Measurements from ENCODE around the gene SYT13.

DNA sequence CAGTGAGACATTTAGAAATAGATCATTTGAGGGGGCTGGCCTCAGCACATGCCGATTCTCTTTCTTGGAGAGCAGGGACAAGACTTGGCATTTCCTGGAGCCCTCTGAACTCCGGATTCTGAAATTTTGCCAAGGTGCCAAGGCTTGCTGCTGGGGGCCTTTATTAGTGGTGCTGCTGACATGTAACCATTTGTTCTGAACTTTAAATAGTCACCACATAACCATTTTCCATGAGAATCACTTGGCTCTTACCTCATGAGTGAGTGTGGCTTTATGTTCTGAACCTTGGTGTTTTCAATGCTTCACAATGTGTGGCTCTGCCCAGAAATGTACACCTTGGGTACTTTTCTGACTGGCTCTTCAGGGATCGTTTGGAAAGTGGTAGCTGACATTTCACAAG, 33.3 kb downstream of the SYT13 start:
- TF ChIP-seq, protein P1, sequence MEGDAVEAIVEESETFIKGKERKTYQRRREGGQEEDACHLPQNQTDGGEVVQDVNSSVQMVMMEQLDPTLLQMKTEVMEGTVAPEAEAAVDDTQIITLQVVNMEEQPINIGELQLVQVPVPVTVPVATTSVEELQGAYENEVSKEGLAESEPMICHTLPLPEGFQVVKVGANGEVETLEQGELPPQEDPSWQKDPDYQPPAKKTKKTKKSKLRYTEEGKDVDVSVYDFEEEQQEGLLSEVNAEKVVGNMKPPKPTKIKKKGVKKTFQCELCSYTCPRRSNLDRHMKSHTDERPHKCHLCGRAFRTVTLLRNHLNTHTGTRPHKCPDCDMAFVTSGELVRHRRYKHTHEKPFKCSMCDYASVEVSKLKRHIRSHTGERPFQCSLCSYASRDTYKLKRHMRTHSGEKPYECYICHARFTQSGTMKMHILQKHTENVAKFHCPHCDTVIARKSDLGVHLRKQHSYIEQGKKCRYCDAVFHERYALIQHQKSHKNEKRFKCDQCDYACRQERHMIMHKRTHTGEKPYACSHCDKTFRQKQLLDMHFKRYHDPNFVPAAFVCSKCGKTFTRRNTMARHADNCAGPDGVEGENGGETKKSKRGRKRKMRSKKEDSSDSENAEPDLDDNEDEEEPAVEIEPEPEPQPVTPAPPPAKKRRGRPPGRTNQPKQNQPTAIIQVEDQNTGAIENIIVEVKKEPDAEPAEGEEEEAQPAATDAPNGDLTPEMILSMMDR (IDR thresholded peaks at IDR 0.05 in 2 of 3, conservative IDR thresholded peaks at IDR 0.05 in 1 of 3; ENCODE audit: borderline replicate concordance in 1 of 3, insufficient read depth in 1 of 3, low read depth in 2 of 3, low read length in 2 of 3), result no peak
- TF ChIP-seq CEBPB (IDR thresholded peaks at IDR 0.05; ENCODE audit: low read depth) (no peak), POLR2AphosphoS5 (IDR thresholded peaks at IDR 0.05; ENCODE audit: low read depth, low read length) (no peak), POLR2A (IDR thresholded peaks at IDR 0.05; ENCODE audit: borderline replicate concordance, extremely low read depth, insufficient read depth, insufficient read length) (no peak), FOSL1 (IDR thresholded peaks at IDR 0.05; ENCODE audit: low read depth) (no peak), ZNF274 (IDR thresholded peaks at IDR 0.05; ENCODE audit: low read depth, low read length) (no peak), ELF1 (IDR thresholded peaks at IDR 0.05; ENCODE audit: borderline replicate concordance, low read depth) (no peak), EZH2 (IDR thresholded peaks at IDR 0.05) (no peak)
- TF ChIP-seq, protein P2, sequence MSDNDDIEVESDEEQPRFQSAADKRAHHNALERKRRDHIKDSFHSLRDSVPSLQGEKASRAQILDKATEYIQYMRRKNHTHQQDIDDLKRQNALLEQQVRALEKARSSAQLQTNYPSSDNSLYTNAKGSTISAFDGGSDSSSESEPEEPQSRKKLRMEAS (IDR thresholded peaks at IDR 0.05), result no peak
